ENCODE results near the gene ADCYAP1R1. TPM values are rescaled to one million over a fixed set of nuclear protein-coding genes. Genes with fewer than 3 reads are reported as not detected.

The ADCYAP1R1 gene
- total and polyA plus RNA-seq, 2 donors (not counting 1 experiment from before 2014, with no cell fraction given) = not detected

DNA sequence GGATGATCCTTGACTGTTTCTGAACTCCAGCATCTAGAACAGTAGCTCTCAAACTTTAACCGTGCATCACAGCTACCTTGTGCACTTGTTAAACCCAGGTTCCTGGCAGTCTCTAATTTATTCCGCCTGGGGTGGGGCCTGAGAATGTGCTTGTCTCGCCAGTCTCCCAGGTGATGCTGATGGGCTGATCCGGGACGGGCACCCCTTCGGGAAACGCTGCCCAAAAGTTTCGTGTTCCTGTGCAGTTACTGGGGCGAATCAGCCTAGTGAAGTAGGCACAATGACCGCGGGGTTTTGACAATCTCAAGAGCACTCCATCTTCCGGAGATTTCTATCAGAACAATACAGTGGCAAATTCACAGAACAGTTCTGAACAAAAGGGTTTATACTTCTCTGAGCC, 29.9 kb downstream of the ADCYAP1R1 start:
- Histone ChIP-seq H3K27me3 (replicated peaks in 1 of 4; ENCODE audit: control extremely low read depth in 1 of 4, control insufficient read depth in 3 of 4, insufficient read depth in 4 of 4, low read length in 3 of 4) (peaks cover 0 to 6% (median 1%) of the 10 kb centered on the region in 4 experiments), H3K27ac (ENCODE audit: low read length in 2 of 2) (no peak overlapping the region), H3K4me1 (ENCODE audit: control insufficient read depth in 2 of 2, insufficient read depth in 2 of 2, low read length in 2 of 2) (no peaks in the 10 kb centered on the region), H3K36me3 (replicated peaks in 1 of 2; ENCODE audit: control extremely low read depth in 1 of 2, control insufficient read depth in 1 of 2, extremely low read depth in 1 of 2, insufficient read depth in 2 of 2, low read length in 1 of 2) (no peaks in the 10 kb centered on the region), H2AFZ (ENCODE audit: insufficient read depth, low read depth, low read length, poor library complexity, severe bottlenecking) (no peak overlapping the region), H4K20me1 (ENCODE audit: control insufficient read depth, insufficient read depth, low read length, poor library complexity, severe bottlenecking) (no peaks in the 10 kb centered on the region), H3K4me3 (ENCODE audit: control extremely low read depth in 1 of 5, extremely low read depth in 1 of 5, insufficient read depth in 1 of 5, low read depth in 2 of 5, low read length in 4 of 5) (no peak overlapping the region), H3K79me2 (ENCODE audit: control insufficient read depth, insufficient read depth, low read length) (no peaks in the 10 kb centered on the region), H3K9me3 (ENCODE audit: control extremely low read depth in 1 of 3, control insufficient read depth in 2 of 3, insufficient read depth in 1 of 3, low read length in 2 of 3) (peaks cover 0 to 19% (median 0%) of the 10 kb centered on the region in 3 donors), H3K9ac (ENCODE audit: low read length) (no peak overlapping the region), H3K4me2 (replicated peaks; ENCODE audit: low read depth, low read length, poor library complexity, severe bottlenecking) (no peak overlapping the region)
- H3K4me1 Mint-ChIP-seq = no peaks in the 10 kb centered on the region
- CTCF ChIA-PET = no interaction called here
- TF ChIP-seq, protein P1, sequence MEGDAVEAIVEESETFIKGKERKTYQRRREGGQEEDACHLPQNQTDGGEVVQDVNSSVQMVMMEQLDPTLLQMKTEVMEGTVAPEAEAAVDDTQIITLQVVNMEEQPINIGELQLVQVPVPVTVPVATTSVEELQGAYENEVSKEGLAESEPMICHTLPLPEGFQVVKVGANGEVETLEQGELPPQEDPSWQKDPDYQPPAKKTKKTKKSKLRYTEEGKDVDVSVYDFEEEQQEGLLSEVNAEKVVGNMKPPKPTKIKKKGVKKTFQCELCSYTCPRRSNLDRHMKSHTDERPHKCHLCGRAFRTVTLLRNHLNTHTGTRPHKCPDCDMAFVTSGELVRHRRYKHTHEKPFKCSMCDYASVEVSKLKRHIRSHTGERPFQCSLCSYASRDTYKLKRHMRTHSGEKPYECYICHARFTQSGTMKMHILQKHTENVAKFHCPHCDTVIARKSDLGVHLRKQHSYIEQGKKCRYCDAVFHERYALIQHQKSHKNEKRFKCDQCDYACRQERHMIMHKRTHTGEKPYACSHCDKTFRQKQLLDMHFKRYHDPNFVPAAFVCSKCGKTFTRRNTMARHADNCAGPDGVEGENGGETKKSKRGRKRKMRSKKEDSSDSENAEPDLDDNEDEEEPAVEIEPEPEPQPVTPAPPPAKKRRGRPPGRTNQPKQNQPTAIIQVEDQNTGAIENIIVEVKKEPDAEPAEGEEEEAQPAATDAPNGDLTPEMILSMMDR (IDR thresholded peaks at IDR 0.05) = no peak
- TF ChIP-seq EZH2 (IDR thresholded peaks at IDR 0.05; ENCODE audit: borderline replicate concordance, insufficient read depth, low read depth, low read length, poor library complexity, severe bottlenecking) = no peak
- DNase-seq (no peak), ATAC-seq (ENCODE audit: low read depth) (no peak)
- H3K4me3 Mint-ChIP-seq = no peak overlapping the region
- POLR2A ChIA-PET = no interaction called here
- H3K9me3 Mint-ChIP-seq (ENCODE audit: insufficient read depth) = no peaks in the 10 kb centered on the region
- intact Hi-C loops (cut with micrococcal nuclease) = no loop called here
- 31% methylated on average over 11 of the region's 12 CpGs for WGBS (ENCODE audit: insufficient coverage)
- no peak overlapping the region for H3K27ac Mint-ChIP-seq
- H3K27me3 Mint-ChIP-seq = peaks cover 20% of the 10 kb centered on the region

DNA sequence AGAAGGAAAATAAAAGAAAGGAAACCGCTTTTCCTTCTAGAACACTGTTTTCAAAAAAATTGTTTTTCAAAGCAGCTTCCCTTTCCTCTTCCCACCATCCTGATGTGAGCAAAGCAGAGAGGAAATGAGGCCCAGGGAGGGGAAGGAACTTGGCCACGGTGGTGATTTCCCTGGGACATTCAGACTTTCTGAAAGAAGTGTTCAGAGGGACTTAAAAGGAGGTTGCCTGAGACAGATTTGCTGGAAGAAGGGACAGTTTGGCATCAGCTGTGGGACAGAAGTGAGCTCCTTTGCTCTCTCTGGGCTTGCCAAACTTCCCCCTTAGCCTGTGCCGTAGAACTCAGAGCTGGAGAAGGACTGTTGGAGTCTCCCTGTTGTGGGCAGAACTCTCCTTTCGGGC, 30.3 kb downstream of the ADCYAP1R1 start:
- no peak overlapping the region for H3K4me2 ChIP-seq (replicated peaks; ENCODE audit: low read depth, low read length, poor library complexity, severe bottlenecking)
- H3K4me3 ChIP-seq (ENCODE audit: control extremely low read depth in 1 of 5, extremely low read depth in 1 of 5, insufficient read depth in 1 of 5, low read depth in 2 of 5, low read length in 4 of 5) = no peak overlapping the region
- no peaks in the 10 kb centered on the region for H3K4me1 ChIP-seq (ENCODE audit: control insufficient read depth in 2 of 2, insufficient read depth in 2 of 2, low read length in 2 of 2)
- POLR2A ChIA-PET = no interaction called here
- CTCF ChIA-PET = no interaction called here
- intact Hi-C loops (cut with micrococcal nuclease) = no loop called here
- H3K9me3 ChIP-seq (ENCODE audit: control extremely low read depth in 1 of 3, control insufficient read depth in 2 of 3, insufficient read depth in 1 of 3, low read length in 2 of 3) = peaks cover 0 to 19% (median 0%) of the 10 kb centered on the region in 3 donors
- ATAC-seq (ENCODE audit: low read depth) = no peak
- no peaks in the 10 kb centered on the region for H3K79me2 ChIP-seq (ENCODE audit: control insufficient read depth, insufficient read depth, low read length)
- H3K27ac ChIP-seq (ENCODE audit: low read length in 2 of 2) = no peak overlapping the region
- TF ChIP-seq, protein P1 (IDR thresholded peaks at IDR 0.05) = no peak
- TF ChIP-seq EZH2 (IDR thresholded peaks at IDR 0.05; ENCODE audit: borderline replicate concordance, insufficient read depth, low read depth, low read length, poor library complexity, severe bottlenecking) = no peak
- 53% methylated on average over 3 of the region's 4 CpGs for WGBS (ENCODE audit: insufficient coverage)
- no peaks in the 10 kb centered on the region for H4K20me1 ChIP-seq (ENCODE audit: control insufficient read depth, insufficient read depth, low read length, poor library complexity, severe bottlenecking)
- no peaks in the 10 kb centered on the region for H3K36me3 ChIP-seq (replicated peaks in 1 of 2; ENCODE audit: control extremely low read depth in 1 of 2, control insufficient read depth in 1 of 2, extremely low read depth in 1 of 2, insufficient read depth in 2 of 2, low read length in 1 of 2)
- H2AFZ ChIP-seq (ENCODE audit: insufficient read depth, low read depth, low read length, poor library complexity, severe bottlenecking) = no peak overlapping the region
- H3K9ac ChIP-seq (ENCODE audit: low read length) = no peak overlapping the region
- Mint-ChIP-seq H3K27ac (no peak overlapping the region), H3K27me3 (peaks cover 20% of the 10 kb centered on the region), H3K4me1 (no peaks in the 10 kb centered on the region), H3K4me3 (no peak overlapping the region), H3K9me3 (ENCODE audit: insufficient read depth) (no peaks in the 10 kb centered on the region)
- peaks cover 0 to 6% (median 1%) of the 10 kb centered on the region in 4 experiments for H3K27me3 ChIP-seq (replicated peaks in 1 of 4; ENCODE audit: control extremely low read depth in 1 of 4, control insufficient read depth in 3 of 4, insufficient read depth in 4 of 4, low read length in 3 of 4)
- DNase-seq = no peak
